ENCODE measurements around the gene CLEC4M.
"Not testable (repeated sequence)": the region's sequence is repeated elsewhere in the genome, so short reads cannot be mapped to it uniquely, and the experiment has no call there.

The CLEC4M gene

DNA sequence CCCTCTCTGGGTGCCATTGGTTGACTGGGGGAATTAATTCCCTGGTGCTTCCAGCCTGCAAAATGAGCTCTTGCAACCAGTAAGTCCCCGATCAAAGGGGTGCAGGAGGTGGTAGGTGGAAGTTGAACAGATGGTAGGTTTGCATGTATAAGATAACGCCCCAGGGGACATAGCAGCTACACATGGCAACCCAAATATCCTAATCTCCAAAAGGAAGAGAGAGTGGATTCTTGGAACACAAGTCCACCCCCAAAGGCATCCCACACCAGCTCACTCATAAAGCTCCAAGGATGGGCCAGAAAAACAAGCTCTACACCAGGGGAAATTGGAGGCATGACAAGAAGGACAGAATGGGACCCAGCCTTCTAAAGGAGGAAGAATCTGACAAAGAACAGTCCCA lies 20.5 kb upstream of the CLEC4M start:
- DNase-seq: no peak

DNA sequence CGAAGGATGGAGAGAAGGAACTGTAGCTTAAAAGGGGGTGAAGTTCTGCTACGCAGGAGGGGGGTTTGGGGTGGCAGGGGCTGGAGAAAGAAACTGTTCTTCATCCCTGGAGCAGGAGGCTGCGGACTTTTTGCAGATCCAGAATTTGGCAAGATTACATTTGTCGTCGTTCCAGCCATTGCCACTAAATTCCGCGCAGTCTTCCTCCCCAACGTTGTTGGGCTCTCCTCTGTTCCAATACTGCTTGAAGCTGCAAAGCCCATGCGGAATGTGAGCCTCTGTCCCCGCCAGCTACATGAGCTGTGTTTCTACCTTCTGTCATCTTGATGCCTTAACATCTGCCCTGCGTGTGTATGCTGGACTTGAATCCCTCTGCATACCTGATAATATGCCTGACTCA lies 20.1 kb upstream of the CLEC4M start:
- no peak for DNase-seq

DNA sequence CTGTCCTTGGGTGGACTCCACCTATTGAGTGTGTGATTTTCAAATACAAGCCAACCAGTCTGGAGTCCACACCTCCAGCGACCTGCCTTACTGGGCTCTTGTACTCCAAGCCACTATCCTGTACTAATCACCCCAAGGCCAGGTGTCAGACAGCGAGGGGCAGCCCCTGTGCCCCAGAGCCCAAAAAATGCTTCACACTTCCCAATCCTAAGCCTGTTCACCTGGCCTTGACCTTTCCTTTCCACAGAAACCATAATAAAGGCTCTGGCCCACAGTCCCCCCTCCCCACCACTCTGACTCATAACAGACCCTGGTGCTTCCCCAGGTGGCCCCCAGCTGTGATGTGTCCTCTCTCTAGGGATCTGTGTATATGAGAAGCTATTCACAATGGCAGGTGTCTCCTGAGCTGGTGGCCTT lies 19.6 kb upstream of the CLEC4M start:
- no peak for DNase-seq

- DNase-seq: no peak
Measured at GRCh38 chr19:7744199-7744786, 18.8 kb upstream of the CLEC4M start.

- no peak for DNase-seq
Measured at GRCh38 chr19:7744871-7745650, 18.0 kb upstream of the CLEC4M start.

- DNase-seq: not testable (repeated sequence)
Measured at GRCh38 chr19:7746306-7746705, 16.7 kb upstream of the CLEC4M start.

- DNase-seq: no peak
Measured at GRCh38 chr19:7746903-7747884, 15.8 kb upstream of the CLEC4M start, which contains the start of gene CD209. CD209 (minus strand) TSS chr19:7747534; CDS start chr19:7747511, 23 bp downstream.

GRCh38 chr19:7748171-7748570 lies 14.9 kb upstream of the CLEC4M start:
- DNase-seq: no peak

GRCh38 chr19:7748756-7749155 lies 14.3 kb upstream of the CLEC4M start:
- DNase-seq: no peak

DNA sequence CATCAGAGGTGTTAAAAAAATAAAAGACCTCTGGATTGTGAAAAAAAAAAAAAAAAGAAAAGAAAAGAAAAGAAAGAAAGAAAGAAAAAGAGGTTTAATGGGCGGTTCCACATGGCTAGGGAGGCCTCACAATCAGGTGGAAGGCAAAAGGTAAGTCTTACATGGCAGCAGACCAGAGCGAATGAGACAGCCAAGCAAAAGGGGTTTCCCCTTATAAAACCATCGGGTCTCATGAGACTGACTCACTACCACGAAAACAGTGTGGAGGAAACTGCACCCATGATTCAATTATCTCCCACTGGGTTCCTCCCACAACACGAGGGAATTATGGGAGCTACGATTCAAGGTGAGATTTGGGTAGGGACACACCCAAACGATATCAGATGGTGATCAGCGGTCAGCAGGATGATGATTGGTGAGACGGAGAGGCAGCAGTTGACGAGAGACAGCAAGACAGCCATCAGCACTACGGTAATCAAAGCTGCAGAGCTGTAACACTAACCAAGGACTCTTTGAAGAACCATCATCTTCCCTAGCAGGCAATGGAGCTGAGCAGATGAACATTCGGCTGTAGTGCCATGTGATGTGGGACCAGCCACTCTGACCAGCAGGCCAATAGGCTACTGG lies 11.8 kb upstream of the CLEC4M start:
- DNase-seq: no peak

GRCh38 chr19:7756258-7756657 lies 6.8 kb upstream of the CLEC4M start:
- no peak for DNase-seq

- no peak for DNase-seq
Measured at GRCh38 chr19:7757358-7757757, 5.7 kb upstream of the CLEC4M start.

DNA sequence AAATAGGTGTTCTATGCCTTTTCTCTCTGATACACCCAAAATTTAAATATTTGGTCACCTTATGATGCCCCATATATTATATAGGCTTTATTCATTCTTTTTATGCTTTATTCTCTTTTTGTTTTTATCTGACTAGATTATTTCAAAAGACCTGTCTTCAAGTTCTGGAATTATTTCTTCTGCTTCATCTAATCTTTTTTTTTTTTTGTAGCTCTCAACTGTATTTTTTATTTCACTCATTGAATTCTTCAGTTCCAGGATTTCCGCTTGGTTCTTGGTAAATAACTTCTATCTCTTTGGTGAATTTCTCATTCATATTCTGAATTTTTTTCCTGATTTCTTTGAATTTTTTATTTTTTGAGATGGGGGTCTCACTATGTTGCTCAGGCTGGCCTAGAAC lies 3.9 kb upstream of the CLEC4M start:
- no peak for DNase-seq

DNA sequence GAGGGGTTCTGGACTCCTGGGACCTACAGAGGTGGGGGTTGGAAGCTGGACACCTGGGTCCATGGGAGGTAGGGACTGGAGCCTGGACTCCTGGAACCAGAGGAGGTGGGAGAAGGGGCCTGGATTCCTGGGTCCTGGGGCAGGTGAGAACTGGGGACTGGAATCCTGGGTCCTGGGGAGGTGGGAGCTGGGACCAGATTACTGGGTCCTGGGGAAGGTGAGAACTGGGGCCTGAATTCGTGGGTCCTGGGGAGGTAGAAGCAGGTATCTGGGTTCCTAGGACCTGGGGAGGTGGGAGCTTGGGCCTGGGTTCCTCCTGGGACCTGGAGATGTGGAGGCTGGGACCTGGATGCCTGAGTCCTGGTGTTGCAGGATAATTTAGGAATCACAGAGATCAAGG lies 653 bp downstream of the CLEC4M start:
- no peak for DNase-seq

DNA sequence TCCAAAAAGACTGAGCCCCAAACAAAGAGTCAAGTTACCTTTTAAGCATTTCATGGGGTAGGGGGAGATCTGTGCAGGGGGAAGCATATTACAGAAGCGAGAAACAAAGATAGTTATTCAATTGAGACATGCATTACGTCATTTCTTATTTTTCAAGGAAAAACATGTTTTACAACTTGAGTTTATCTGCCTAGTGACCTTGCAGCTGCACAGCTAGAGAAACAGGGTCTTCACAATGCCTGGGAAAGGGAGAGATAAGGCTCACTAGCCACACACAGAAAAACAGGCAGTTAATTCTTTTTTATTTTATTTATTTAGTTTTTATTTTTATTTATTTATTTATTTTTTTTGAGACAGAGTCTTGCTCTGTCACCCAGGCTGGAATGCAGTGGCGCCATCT lies 1.1 kb downstream of the CLEC4M start:
- DNase-seq: not testable (repeated sequence)

- not testable (repeated sequence) for DNase-seq
Measured at GRCh38 chr19:7765043-7765442, 2.0 kb downstream of the CLEC4M start.

- DNase-seq: no peak
Measured at GRCh38 chr19:7766535-7766934, 3.5 kb downstream of the CLEC4M start.

DNA sequence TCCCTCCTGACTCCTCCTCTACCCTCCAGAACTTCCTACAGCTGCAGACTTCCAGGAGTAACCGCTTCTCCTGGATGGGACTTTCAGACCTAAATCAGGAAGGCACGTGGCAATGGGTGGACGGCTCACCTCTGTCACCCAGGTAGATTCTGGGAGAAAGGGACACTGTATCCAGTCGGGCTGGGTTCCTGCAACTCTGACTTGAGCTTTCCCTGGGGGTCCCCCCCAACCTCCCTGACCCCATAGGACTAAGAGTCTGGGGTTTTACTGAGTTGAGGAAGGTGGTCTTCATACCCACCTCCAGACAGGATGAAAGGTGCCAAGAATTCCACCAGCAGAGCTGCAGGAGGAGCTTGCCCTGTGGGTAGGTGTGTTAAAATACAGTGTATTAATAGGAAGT lies 4.4 kb downstream of the CLEC4M start:
- no peak for DNase-seq

- DNase-seq: no peak
Measured at GRCh38 chr19:7769171-7769570, 6.1 kb downstream of the CLEC4M start.

- no peak for DNase-seq
Measured at GRCh38 chr19:7771072-7771471, 8.0 kb downstream of the CLEC4M start.

DNA sequence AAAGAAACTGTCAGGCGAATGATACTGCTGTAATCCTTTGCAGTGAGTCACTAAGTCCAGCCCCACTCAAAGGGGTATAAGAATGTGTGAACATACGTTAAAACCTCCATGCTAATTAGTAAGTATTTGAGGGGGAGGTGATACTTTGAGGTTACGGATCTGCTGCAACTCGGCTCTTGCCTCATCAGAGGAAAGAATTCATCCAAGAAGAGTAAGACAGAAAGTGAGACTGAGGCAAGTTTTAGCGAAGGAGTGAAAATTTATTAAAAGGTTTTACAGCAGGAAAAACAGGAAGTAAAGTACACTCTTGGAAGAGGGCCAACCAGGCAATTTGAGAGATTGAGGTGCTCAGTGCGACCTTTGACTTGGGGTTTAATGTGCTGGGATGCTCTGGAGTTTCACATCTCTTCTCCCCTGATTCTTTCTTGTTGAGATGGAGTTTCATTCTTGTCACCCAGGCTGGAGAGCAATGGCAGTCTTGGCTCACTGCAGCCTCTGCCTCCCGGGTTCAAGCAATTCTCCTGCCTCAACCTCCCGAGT lies 9.8 kb downstream of the CLEC4M start:
- DNase-seq: no peak

DNA sequence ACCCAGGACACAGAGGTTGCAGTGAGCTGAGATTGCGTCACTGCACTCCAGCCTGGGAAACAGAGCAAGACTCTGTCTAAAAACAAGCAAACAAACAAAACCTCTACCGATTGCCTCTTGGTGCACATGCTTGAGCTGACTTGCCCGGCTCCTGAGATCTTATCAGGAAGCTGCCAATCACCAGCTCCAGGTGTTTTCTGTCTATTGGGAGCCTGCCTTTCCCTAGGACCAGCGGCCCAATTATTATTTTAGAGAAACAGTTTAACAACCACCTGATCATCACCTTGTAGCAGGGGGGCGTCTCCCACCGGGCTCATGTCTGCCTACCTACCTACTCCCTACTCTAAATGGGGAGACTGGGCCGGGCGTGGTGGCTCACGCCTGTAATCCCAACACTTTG lies 10.8 kb downstream of the CLEC4M start:
- DNase-seq: no peak

DNA sequence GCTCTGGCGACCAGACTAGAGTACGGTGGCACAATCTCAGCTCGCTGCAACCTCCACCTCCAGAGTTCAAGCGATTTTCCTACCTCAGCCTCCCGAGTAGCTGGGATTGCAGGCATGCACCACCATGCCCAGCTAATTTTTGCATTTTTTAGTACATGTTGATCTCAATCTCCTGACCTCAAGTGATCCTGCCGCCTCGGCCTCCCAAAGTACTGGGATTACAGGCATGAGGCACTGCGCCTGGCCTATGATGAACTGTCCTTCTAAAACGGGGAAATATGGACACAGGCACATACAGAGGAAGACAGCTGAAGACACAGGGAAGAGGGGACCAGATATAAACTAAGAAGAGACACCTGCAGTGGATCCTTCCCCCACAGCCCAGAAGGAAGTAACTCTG lies 12.7 kb downstream of the CLEC4M start:
- no peak for DNase-seq

All from NCI-H510A (cell line).